GM18517 (cell line): Measurements from ENCODE around the gene POFUT1.
"Not testable (repeated sequence)": the region's sequence is repeated elsewhere in the genome, so short reads cannot be mapped to it uniquely, and the experiment has no call there.

Source experiments
- ATAC-seq: cut with Tn5 transposase; IDR thresholded peaks from one replicate; pipeline ENCODE4 v1.9.1; 2021; ENCODE audit warnings: mild to moderate bottlenecking, moderate library complexity; ENCODE audit not compliant: unreplicated experiment

The POFUT1 gene

DNA sequence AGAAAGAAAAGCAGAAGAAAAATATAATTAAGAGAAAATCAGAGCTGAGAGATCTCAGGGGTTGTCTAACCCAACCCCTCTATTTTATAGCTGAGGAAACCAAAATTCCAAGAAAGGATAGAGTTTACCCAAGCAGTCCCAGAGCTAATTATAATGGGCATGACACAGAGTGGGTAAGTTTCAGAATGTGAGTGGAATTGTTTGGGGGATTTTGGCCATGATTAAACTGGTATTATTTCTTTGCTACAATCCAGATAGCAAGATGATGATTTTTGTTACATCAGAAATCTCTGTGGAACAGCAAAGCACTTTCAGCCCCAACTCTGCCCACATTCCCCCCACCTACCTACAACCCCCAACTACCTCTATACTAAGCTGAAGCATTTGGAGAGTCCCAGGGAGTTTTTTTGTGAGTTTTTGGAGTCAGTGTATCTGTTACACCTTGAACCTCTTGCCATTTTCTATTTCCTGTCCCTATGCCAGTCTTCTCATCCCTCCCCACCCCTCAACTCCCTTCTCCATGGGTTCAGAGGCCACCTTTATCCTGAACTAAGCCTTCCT is 24.7 kb downstream of the POFUT1 start:
- no peak for ATAC-seq

DNA sequence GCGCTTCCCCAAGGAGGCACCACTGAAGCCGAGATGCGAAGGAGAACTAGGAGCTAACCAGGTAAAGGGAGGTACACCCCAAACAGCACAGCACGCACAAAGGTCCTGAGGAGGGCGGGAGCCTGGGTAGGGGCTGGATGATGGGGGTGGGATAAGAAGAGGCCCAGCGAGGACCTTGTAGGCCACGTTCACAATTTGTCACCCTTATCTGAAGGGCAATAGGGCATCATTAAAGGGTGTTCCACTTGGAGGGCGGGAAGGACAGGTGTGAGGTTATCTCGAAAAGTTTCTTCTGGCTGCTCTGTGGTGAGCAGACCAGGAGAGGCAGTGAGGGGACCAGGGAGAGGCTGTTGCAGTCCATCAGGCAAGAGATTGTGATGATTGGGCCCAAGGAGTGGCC is 25.6 kb downstream of the POFUT1 start:
- ATAC-seq: no peak

DNA sequence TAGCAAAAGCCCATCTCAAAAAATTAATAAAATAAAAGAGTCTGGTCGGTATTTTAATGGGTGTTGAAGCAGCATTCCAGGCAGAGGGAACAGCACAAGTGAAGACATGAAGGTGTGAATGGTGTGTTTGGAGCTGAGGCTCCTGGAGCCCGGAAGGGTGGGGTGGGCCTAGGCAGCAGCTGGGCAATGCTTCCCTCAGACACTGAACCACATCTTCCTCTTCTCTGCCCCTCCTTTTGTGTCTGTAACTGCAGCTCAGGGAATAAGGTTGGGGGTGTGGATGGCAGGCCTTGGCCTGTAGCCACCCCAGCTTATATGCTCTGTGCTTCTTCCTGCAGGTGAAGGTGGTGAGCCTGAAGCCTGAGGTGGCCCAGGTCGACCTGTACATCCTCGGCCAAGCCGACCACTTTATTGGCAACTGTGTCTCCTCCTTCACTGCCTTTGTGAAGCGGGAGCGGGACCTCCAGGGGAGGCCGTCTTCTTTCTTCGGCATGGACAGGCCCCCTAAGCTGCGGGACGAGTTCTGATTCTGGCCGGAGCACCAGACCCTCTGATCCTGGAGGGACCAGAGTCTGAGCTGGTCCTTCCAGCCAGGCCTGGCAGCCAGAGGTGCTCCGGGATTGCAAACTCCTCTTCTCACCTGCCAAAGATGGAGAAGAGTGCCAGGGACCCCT is 26.6 kb downstream of the POFUT1 start:
- ATAC-seq: no peak

DNA sequence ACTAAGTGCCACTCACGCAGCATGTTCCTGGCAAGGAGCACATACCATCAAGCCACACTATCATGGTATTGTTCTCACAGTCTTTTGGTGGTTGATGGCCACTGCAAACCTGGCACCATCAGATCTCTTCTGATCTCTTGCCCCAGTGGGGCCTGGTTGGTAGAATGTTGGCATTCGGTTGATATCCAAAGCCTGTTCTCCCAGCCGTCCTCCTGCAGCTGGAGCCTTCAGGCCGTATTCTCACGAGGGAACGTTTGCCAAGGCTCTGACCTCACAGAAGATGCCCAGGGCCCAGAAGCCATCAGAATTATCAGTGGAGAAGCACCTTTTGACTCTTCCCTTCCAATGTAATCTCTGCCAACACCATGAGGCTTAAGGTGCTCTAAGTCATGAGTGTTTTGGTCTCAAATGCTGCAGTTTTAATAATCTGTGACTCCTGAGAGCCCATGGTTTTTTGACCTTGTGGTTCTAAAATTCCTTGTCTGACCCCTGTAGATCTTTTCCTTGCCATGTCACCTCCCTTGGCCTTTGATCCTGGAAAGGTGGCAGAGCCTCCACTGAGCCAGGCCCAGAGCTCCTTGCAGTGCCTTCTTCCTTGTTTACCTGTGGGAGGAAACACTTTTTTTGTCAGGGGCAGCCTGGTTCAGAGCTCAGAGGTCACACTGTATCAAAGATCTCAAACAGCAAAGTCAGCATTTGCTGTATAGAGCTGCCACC is 27.8 kb downstream of the POFUT1 start:
- no peak for ATAC-seq

DNA sequence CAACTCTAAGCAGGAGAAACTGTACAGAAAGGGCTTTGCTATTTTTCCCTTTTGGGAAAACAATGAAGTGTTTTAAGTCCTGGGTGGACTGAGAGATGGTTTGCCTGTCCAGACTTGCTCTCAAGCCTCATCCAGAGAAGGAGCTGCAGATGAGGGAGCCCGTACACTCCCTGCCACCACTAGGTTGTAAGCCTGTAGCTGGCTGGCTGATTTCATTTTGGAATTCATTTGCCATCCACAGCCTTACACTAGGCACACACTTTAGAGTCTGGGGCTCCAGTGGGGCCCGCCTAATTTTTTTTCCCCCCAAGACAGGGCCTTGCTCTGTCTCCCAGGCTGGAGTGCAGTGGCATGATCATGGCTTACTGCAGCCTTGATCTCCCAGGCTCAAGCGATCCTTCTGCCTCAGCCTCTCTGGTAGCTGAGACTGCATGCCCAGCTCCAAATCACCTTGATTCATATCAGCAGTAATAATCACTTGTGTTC is 28.4 kb downstream of the POFUT1 start:
- ATAC-seq: no peak

DNA sequence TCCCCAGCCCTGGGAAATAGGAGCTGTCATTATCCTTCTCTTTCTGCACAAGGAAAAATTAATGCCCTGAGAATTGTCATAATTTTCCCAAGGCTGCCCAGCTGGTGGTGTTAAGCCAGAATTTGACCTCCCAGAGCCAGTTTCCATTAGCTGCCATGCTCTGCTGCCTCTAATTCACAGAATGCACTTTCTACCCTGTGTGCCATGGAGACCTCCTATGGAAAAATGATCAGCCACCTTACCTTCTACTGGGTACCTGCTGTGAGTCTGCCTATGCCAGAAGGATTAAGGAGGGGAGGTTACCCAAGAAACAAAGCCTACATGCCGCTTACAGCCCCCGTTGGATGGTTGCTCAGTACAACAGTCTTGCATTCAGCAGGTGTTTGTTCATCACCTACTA is 29.1 kb downstream of the POFUT1 start:
- no peak for ATAC-seq

DNA sequence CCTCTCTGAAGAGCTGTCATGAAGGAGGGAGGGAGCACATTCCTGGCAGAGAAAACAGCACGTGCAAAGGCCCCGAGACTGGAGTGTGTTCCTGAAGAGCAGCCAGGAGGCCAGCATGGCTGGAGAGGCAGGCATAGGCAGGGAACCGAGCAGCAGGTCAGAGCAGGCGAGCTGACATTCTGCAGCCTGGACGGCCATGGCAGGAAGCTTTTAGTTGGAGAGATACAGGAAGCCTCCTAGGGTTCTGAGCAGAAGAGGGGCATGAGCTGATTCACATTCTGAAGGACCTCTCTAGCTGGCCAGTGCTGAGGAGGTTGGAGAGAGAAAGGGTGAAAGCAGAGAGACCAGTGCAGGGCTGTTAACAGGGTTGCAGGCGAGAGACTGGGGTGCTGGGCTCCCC is 29.7 kb downstream of the POFUT1 start:
- no peak for ATAC-seq

DNA sequence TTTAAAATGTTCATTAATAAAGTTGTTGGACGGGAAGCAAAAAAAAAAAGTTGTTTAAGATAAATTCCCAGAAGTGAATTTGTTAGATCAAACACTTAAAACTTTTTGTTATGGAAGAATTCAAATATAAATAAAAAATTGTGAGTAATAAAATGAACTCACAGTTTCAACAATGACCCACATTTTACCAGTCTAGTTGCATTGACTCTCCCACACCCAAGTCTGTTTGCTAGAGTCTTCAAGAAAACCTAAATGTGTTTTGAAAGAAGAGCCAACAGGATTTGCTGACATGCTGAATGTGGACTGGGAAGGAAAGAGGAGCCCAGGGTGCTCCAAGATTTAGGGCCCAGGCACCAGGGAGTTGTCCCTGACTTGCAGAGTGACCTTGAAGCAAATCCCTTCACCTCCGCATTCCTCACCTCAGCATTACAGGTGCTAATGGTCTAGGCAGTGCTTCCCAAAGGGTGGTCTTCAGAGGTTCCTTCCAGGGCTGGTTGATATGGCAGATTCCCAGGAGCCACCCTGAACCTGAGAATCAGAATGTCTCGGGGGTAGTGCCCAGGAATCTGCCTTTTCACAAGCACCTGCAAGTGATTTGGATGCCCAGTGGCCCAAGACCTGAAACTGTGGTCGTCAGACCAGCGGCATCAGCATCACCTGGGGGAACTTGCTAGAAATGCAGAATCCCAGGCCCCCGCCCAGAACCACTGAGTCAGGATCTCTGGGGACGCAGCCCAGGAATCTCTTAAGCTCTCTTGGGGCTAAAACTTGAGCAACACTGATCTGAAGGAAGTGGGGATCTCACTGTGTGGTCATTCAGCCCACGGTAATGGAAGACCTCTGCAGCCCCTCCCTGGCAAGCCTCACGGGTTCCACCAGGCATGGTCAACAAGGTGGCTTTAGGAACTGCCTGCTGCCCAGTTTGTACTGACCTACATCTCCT is 31.1 kb downstream of the POFUT1 start:
- no peak for ATAC-seq

DNA sequence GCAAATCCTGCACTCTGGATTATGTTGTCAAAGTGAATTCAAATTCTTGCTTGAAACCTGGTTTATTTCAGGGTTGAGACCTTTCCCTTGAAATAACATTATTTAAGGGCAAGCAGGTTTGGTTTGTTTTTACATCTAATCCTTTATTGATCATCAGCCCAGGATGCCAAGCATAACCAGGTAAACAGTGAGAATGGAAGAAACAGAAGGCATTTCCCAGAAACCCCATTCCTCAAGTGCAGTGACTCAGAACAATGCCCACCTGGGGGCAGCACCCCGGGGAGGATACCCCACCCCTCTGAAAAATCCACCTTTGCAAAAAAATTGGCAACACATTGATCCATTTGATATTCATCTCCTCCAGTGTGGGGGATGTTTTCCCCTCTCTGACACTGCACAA is 32.5 kb downstream of the POFUT1 start:
- ATAC-seq: no peak

DNA sequence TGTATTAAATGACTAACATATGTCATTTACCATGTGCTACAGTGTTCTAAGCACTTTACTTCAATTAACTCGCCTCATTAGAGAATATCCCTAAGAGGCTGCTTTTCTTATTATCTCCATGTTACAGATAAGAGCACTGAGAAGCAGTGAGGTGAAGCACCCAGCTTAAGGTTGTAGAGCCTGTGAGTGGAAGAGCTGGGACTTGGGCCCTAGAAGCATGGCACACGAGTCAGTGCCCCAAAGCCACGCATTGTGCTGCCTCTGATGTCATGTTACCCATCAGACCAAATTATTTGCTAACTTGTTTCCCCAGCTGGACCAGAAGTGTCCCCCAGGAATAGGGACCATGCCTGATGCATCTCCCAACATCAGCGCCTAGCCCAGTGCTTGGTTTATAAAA is 34.1 kb downstream of the POFUT1 start:
- no peak for ATAC-seq

DNA sequence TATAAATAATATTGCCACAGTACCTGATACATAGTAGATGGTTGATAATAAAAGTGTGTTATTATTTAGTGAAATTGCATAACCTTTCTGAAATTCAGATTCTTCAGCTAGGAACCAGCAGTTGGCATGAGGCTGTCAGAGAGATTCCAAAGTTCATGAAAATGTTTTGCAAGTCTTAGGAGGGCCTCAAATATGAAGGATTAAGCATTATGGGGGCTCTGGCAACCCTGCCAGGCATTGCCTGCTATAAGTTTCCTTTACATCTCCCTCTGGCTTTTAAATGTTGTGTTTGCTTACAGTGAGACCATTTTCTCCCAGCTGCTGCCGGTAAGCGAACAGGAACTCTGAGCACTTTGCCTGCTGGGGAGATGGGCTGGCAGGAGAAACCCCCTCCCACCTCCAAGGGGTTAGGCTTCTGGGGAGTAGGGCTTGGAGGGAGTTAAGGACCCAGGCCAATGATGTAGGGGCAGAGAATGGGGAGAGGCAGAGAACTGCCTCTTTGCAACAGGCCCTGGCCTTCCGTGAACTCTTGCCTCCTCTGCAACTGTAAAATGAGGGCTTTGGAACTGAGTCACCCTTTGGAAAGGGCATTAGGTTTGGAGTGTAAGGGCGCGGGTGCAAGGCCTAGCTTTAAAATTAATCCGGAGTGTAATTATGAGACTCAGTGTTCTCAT is 36.6 kb downstream of the POFUT1 start:
- ATAC-seq: no peak

DNA sequence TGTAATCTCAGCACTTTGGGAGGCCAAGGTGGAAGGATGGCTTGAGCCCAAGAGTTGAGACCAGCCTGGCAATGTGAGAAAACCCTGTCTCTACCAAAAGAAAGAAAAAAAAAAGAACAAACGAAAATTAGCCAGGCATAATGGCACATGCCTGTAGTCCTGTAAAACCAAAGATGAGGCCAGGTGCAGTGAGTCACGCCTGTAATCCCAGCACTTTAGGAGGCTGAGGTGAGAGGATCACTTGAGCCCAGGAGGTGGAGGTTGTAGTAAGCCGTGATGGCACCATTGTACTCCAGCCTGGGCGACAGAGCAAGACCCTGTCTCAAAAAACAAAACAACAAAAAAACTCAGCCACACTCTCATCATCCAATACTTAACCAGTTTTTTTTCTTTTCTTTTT is 37.3 kb downstream of the POFUT1 start:
- ATAC-seq: no peak

DNA sequence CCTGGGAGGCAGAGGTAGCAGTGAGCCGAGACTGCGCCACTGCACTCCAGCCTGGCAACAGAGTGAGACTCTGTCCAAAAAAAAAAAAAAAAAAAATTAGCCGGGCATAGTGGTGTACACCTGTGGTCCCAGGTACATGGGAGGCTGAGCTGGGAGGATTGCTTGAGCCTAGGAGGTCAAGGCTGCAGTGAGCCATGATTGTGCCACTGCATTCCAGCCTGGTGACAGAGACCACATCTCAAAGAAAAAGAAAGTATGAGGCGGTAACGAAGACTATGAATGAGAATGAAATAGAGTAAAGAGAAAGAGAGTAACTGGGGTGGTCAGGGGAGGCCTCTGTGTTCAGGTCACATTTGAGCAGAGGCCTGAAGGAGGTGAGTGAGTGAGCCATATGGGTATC is 38.5 kb downstream of the POFUT1 start:
- ATAC-seq: not testable (repeated sequence)

DNA sequence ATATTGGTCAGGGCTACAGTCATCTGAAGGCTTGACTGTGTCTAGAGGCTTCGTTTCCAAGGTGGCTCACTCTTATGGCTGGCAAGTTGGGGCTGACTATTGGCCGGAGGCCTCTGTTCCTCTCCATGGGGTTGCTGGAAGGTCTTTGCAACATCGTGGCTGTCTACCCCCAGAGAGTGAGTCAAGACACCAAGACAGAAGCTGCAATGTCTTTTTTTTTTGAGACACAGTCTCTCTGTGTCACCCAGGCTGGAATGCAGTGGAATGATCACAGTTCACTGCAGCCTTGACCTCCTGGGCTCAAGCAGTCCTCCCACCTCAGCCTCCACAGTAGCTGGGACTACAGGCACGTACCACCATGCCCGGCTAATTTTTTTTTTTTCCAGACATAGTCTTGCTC is 40.4 kb downstream of the POFUT1 start:
- ATAC-seq: no peak

DNA sequence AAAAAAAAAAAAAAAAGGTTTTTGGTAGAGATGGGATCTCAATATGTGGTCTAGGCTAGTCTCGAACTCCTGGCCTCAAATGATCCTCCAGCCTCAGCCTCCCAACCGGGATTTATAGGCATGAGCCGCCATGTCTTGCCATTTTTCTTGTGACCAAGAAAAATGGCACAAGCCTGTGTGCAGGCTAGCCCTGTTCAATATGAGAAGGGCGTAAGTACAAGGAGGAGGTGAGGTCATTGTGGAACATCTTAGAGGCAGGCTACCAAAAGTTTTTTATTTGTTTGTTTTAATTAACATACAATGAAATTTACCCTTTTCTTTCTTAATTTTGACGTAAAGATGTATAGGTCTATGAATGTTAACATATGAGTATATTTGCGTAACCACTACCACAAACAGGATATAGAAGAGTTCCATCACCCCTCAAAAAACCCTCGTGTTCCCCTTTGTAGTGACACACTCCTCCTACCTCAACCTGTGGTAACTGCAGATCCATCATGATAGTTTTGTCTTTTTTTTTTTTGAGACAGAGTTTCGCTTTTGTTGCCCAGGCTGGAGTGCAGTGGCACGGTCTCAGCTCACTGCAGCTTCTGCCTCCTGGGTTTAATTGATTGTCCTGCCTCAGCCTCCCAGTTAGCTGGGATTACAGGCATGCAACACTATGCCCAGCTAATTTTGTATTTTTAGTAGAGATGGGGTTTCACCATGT is 41.5 kb downstream of the POFUT1 start:
- ATAC-seq: no peak

DNA sequence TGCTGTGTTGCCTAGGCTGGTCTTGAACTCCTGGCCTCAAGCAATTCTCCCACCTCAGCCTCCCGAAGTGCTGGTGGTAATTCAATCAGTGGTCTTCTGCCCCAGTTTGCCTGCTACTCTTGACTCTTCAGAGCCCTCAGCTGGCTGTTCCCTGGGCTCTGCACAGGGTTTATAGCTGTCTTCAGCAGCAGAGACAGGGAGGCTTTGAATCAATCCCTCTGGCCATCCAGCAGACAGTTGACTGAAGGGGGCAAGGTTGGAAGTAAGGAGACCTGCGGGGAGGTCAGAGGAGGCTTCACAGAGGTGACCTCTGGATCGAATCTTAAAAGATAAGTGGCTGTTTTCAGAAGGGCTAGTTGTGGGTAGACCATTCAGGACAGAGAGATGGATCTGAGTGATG is 43.8 kb downstream of the POFUT1 start:
- no peak for ATAC-seq

DNA sequence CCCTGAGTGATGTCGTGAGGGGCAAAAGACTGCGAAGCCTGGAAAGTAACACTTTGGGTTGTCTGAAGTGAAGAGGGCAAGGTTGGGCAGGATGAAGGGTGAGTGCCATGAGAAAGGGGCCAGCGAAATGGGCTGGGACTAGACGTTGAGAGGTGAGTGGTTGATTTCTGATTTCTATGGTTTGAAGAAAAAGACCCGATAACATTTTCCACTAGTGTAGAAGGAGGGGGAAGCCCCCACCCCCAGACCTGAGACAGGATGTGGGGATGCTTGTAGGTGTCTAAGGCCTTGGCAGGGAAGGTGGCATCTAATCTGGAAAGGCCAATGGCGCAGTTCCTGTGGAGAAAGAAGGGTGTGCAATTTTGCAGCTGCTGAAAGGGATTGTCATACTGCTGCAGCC is 44.5 kb downstream of the POFUT1 start:
- no peak for ATAC-seq

DNA sequence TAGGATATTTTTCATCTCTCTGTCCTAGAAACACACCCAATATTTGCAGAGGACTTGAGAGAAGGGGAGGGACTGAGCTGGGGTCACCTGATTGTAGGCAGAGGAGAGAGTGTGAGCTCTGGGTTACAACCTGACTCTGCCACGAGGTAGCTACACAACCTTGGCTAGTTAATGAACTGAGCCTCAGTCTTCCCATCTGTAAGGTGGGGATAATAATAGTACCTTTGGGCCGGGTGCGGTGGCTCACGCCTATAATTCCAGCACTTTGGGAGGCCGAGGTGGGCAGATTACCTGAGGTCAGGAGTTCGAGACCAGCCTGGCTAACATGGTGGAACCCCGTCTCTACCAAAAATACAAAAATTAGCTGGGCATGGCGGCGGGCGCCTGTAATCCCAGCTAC is 53.3 kb downstream of the POFUT1 start:
- not testable (repeated sequence) for ATAC-seq

DNA sequence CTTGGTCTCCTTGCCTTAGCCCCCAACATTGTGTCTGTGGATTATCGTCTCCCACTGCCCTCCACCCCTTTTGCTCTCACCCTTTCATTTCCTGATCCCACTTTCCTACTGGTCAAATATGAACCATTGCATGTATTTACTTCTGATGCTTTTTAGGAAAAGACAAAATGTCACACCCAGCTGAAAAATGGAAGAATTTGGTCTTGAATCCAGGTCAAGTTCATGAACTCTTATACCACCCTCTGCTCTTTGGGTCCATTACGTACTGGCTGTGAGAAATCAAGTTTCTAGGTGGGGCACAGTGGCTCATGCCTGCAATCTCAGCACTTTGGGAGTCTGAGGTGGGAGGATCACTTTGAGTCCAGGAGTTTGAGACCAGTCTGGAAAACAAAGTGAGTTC is 54.0 kb downstream of the POFUT1 start:
- ATAC-seq: no peak

DNA sequence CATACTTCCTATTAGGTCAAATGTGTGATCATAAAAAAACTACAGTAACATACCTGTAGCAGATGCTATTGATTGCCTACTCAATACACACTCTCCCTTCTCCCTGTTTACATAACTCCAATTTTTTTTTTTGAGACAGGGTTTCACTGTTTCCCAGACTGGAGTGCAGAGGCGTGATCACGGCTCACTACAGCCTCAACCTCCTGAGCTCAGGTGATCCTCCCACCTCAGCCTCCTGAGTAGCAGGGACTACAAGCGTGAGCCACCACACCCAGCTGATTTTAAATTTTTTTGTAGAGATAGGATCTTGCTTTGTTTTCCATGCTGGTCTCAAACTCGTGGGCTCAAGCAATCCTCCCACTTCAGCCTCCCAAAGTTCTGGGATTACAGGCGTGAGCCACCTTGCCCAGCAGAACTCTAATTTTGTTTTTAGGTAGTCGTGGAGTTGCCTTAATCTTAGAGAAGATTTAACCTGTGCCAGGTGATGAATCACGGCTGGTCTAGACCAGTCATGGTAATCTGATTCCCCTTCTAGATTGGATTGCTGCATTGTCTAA is 55.8 kb downstream of the POFUT1 start:
- no peak for ATAC-seq
